Naive B cell (primary cell): ENCODE measurements around the gene BDH1. TPM values are rescaled to one million over a fixed set of nuclear protein-coding genes. Genes with fewer than 3 reads are reported as not detected.
"Not testable (repeated sequence)": the region's sequence is repeated elsewhere in the genome, so short reads cannot be mapped to it uniquely, and the experiment has no call there.

ENCODE experiments used
- ATAC-seq, 2 donors: fragments of 150-1000 bp; cut with Tn5 transposase; 2 replicates each; pipeline ENCODE4 v1.10.0; 2021; ENCODE audit warnings: low read depth in 2 of 2, mild to moderate bottlenecking in 2 of 2, moderate library complexity in 2 of 2
- DNase-seq: peaks from one replicate; pipeline ENCODE4 v3.0.0; 2022
- H3K27ac Mint-ChIP-seq, 6 donors: one replicate each; pipeline ENCODE4 v1.8.0; 2020 to 2022; ENCODE audit warnings: mild to moderate bottlenecking in 6 of 6, mixed read lengths in 6 of 6, moderate library complexity in 5 of 6, inconsistent platforms in 2 of 6
- H3K27me3 Mint-ChIP-seq, 3 donors: one replicate each; pipeline ENCODE4 v1.8.0; 2021 to 2022; ENCODE audit warnings: mixed read lengths in 3 of 3, mild to moderate bottlenecking in 1 of 3
- H3K36me3 Mint-ChIP-seq, 2 donors: one replicate each; pipeline ENCODE4 v1.8.0; 2020 to 2022; ENCODE audit warnings: mixed read lengths in 2 of 2, inconsistent platforms in 1 of 2, mild to moderate bottlenecking in 1 of 2
- H3K4me1 Mint-ChIP-seq, 3 donors: one replicate each; pipeline ENCODE4 v1.8.0; 2020 to 2022; ENCODE audit warnings: mixed read lengths in 3 of 3, inconsistent platforms in 1 of 3, mild to moderate bottlenecking in 1 of 3, moderate library complexity in 1 of 3
- H3K4me3 Mint-ChIP-seq, 8 donors: one replicate each; pipeline ENCODE4 v1.8.0; 2020 to 2022; ENCODE audit warnings: mild to moderate bottlenecking in 8 of 8, mixed read lengths in 8 of 8, moderate library complexity in 8 of 8, inconsistent platforms in 2 of 8
- H3K9me3 Mint-ChIP-seq, 7 donors: one replicate each; pipeline ENCODE4 v1.8.0; 2020 to 2022; ENCODE audit warnings: mixed read lengths in 7 of 7, mild to moderate bottlenecking in 5 of 7, inconsistent platforms in 2 of 7, moderate library complexity in 1 of 7
- polyA plus RNA-seq, 6 donors: library from polyadenylated mRNA; unstranded; fragments of 300-500 nt; fragmentation: Illumina TruSeq; gene quantifications; one replicate each; pipeline ENCODE4 v1.2.3, GENCODE V29; 2021; ENCODE audit warnings: low read depth in 6 of 6

The BDH1 gene
- polyA plus RNA-seq, 6 donors from 2014 or later: 13.9 to 25.1 (median 20.3) TPM

GRCh38 chr3:197519801-197520211 lies 36.0 kb downstream of the BDH1 start:
- DNase-seq (no peak), ATAC-seq (no peak)
- no peak overlapping the region for H3K27ac Mint-ChIP-seq
- H3K27me3 Mint-ChIP-seq: no peaks in the 10 kb centered on the region
- no peak overlapping the region for H3K4me3 Mint-ChIP-seq
- H3K36me3 Mint-ChIP-seq: peaks cover 0 to 38% of the 10 kb centered on the region in 2 donors
- H3K9me3 Mint-ChIP-seq: peaks cover 0 to 6% (median 4%) of the 10 kb centered on the region in 7 donors
- peaks cover 15 to 29% (median 23%) of the 10 kb centered on the region in 3 donors for H3K4me1 Mint-ChIP-seq

- DNase-seq: no peak
- Mint-ChIP-seq H3K27me3 (no peaks in the 10 kb centered on the region), H3K9me3 (peaks cover 0 to 6% (median 4%) of the 10 kb centered on the region in 7 donors), H3K4me3 (no peak overlapping the region), H3K27ac (peak overlapping the region; percentile 18 to 89 (median 76)), H3K36me3 (peaks cover 0 to 44% of the 10 kb centered on the region in 2 donors), H3K4me1 (peaks cover 15 to 32% (median 23%) of the 10 kb centered on the region in 3 donors)
- ATAC-seq: no peak
These were observed 36.8 kb downstream of the BDH1 start for GRCh38 chr3:197518881-197519421.

GRCh38 chr3:197517922-197518683 lies 37.7 kb downstream of the BDH1 start:
- peak overlapping the region in 1 of 6 donors; percentile 15 for H3K27ac Mint-ChIP-seq
- peaks cover 15 to 32% (median 23%) of the 10 kb centered on the region in 3 donors for H3K4me1 Mint-ChIP-seq
- H3K4me3 Mint-ChIP-seq, DNase-seq, H3K9me3 Mint-ChIP-seq, ATAC-seq, H3K27me3 Mint-ChIP-seq: not testable (repeated sequence)
- H3K36me3 Mint-ChIP-seq: peaks cover 0 to 44% of the 10 kb centered on the region in 2 donors

GRCh38 chr3:197516890-197517606 lies 38.7 kb downstream of the BDH1 start:
- H3K27me3 Mint-ChIP-seq, DNase-seq, H3K9me3 Mint-ChIP-seq: not testable (repeated sequence)
- H3K4me3 Mint-ChIP-seq: peak overlapping the region in 3 of 8 donors; percentile 29 to 55 (median 33)
- H3K27ac Mint-ChIP-seq: peak overlapping the region; percentile 57 to 85 (median 80)
- H3K4me1 Mint-ChIP-seq: peaks cover 15 to 31% (median 22%) of the 10 kb centered on the region in 3 donors
- peaks cover 7 to 44% of the 10 kb centered on the region in 2 donors for H3K36me3 Mint-ChIP-seq
- ATAC-seq: peak in 1 of 2 donors; percentile 50

- Mint-ChIP-seq H3K4me3 (peak overlapping the region in 1 of 8 donors; percentile 55), H3K36me3 (peaks cover 12 to 44% of the 10 kb centered on the region in 2 donors), H3K9me3 (peaks cover 0 to 6% (median 4%) of the 10 kb centered on the region in 7 donors), H3K27me3 (no peaks in the 10 kb centered on the region), H3K4me1 (peaks cover 15 to 25% (median 18%) of the 10 kb centered on the region in 3 donors), H3K27ac (peak overlapping the region in 5 of 6 donors; percentile 57 to 83 (median 74))
- DNase-seq (no peak), ATAC-seq (no peak)
These were observed 39.3 kb downstream of the BDH1 start for GRCh38 chr3:197516517-197516889.

- Mint-ChIP-seq H3K4me3 (no peak overlapping the region), H3K4me1 (peaks cover 20 to 29% (median 21%) of the 10 kb centered on the region in 3 donors), H3K27ac (peak overlapping the region in 3 of 6 donors; percentile 47 to 74 (median 57)), H3K27me3 (peaks cover 0 to 4% (median 0%) of the 10 kb centered on the region in 3 donors), H3K9me3 (peaks cover 0 to 6% (median 4%) of the 10 kb centered on the region in 7 donors), H3K36me3 (peaks cover 12 to 42% of the 10 kb centered on the region in 2 donors)
- no peak for DNase-seq
- ATAC-seq: no peak
These were observed 40.9 kb downstream of the BDH1 start for GRCh38 chr3:197514786-197515355.

GRCh38 chr3:197513953-197514785 lies 41.6 kb downstream of the BDH1 start:
- Mint-ChIP-seq H3K36me3 (peaks cover 12 to 40% of the 10 kb centered on the region in 2 donors), H3K27ac (peak overlapping the region in 3 of 6 donors; percentile 1 to 74 (median 26)), H3K4me3 (peak overlapping the region in 1 of 8 donors; percentile 42), H3K27me3 (peaks cover 0 to 5% (median 0%) of the 10 kb centered on the region in 3 donors), H3K9me3 (peaks cover 0 to 5% (median 4%) of the 10 kb centered on the region in 7 donors), H3K4me1 (peaks cover 19 to 29% (median 20%) of the 10 kb centered on the region in 3 donors)
- ATAC-seq (no peak), DNase-seq (no peak)

- Mint-ChIP-seq H3K36me3 (peaks cover 12 to 34% of the 10 kb centered on the region in 2 donors), H3K27ac (peak overlapping the region in 2 of 6 donors; percentile 51 to 66), H3K9me3 (peaks cover 0 to 2% (median 0%) of the 10 kb centered on the region in 7 donors), H3K4me3 (no peak overlapping the region), H3K27me3 (peaks cover 0 to 5% (median 0%) of the 10 kb centered on the region in 3 donors), H3K4me1 (peaks cover 15 to 25% (median 15%) of the 10 kb centered on the region in 3 donors)
- DNase-seq (no peak), ATAC-seq (no peak)
These were observed 42.8 kb downstream of the BDH1 start for GRCh38 chr3:197512691-197513571.

GRCh38 chr3:197511853-197512635 lies 43.7 kb downstream of the BDH1 start:
- peaks cover 12 to 34% of the 10 kb centered on the region in 2 donors for H3K36me3 Mint-ChIP-seq
- H3K27ac Mint-ChIP-seq: peak overlapping the region in 3 of 6 donors; percentile 10 to 83 (median 20)
- H3K4me3 Mint-ChIP-seq: peak overlapping the region in 1 of 8 donors; percentile 18

GRCh38 chr3:197511130-197511529 lies 44.6 kb downstream of the BDH1 start:
- ATAC-seq (no peak), DNase-seq (no peak)
- H3K36me3 Mint-ChIP-seq: peaks cover 12 to 30% of the 10 kb centered on the region in 2 donors
- peaks cover 0 to 5% (median 0%) of the 10 kb centered on the region in 3 donors for H3K27me3 Mint-ChIP-seq
- H3K9me3 Mint-ChIP-seq: no peaks in the 10 kb centered on the region
- H3K27ac Mint-ChIP-seq: no peak overlapping the region
- H3K4me1 Mint-ChIP-seq: peaks cover 4 to 15% (median 6%) of the 10 kb centered on the region in 3 donors
- no peak overlapping the region for H3K4me3 Mint-ChIP-seq

More at GRCh38 chr3:197511853-197512635, 43.7 kb downstream of the BDH1 start:
- no peak for ATAC-seq
- peaks cover 0 to 2% (median 0%) of the 10 kb centered on the region in 7 donors for H3K9me3 Mint-ChIP-seq
- H3K4me1 Mint-ChIP-seq: peaks cover 13 to 23% (median 14%) of the 10 kb centered on the region in 3 donors
- no peak for DNase-seq
- H3K27me3 Mint-ChIP-seq: peaks cover 0 to 5% (median 0%) of the 10 kb centered on the region in 3 donors

- Mint-ChIP-seq H3K27me3 (peaks cover 0 to 5% (median 0%) of the 10 kb centered on the region in 3 donors), H3K4me1 (peaks cover 1 to 12% (median 6%) of the 10 kb centered on the region in 3 donors), H3K27ac (peak overlapping the region in 1 of 6 donors; percentile 52), H3K4me3 (no peak overlapping the region), H3K9me3 (no peaks in the 10 kb centered on the region), H3K36me3 (peaks cover 12 to 25% of the 10 kb centered on the region in 2 donors)
- ATAC-seq: no peak
- no peak for DNase-seq
These were observed 45.1 kb downstream of the BDH1 start for GRCh38 chr3:197510642-197511018.
